NCI-H345 treated with DMSO at 0.1 percent for 48 hours (cell line): ENCODE measurements around the gene AUTS2.
"Not testable (repeated sequence)": the region's sequence is repeated elsewhere in the genome, so short reads cannot be mapped to it uniquely, and the experiment has no call there.

ENCODE experiments used
- DNase-seq: peaks from one replicate; lab custom pipeline; 2025; ENCODE audit not compliant: unreplicated experiment; lab: John Stamatoyannopoulos, UW

Gene AUTS2

DNA sequence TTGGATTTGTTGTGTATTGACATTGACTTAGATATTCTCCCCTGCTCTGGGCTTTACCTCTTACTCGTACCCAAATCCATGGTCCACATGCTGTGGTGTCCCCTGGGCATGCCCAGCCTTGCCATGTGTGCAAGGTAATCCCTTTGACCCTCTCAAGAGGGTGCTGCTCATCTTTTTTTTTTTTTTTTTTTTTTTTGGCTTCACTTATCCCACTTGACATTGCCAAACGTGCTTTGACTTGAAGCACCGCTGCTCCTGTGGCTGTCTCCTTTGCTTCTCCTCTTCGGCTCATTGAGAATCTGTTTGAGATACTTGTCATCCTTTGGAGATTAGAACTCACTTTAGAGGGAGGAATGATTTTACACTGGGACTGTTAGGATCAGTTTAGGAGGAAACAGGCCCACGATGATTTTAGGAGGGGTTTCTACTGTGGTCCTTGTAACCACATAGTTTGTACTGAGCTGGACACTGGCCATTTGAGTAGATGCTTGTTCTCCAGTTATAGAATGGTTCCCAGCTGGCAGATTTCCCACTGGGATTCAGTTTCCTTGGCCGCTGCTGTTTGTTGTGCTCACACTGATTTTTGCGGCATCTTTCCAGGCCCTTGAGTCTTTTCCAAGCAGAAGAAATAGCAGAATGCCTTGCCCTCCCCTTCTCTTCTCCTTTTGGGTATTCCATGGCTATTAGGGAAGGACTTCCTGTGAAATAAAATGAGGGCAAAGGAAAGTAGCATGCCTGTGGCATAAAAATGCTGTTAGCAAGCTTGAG lies 184.8 kb downstream of the AUTS2 start:
- no peak for DNase-seq

DNA sequence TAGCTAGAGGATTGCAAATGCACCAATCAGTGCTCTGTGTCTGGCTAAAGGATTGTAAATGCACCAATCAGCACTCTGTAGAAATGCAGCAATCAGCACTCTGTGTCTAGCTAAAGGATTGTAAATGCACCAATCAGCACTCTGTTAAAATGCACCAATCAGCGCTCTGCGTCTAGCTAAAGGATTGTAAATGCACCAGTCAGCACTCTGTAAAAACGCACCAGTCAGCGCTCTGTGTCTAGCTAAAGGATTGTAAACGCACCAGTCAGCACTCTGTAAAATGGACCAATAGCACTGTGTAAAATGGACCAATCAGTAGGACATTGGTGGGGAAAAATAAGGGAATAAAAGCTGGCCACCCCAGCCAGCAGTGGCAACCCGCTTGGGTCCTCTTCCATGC lies 187.9 kb downstream of the AUTS2 start:
- not testable (repeated sequence) for DNase-seq

DNA sequence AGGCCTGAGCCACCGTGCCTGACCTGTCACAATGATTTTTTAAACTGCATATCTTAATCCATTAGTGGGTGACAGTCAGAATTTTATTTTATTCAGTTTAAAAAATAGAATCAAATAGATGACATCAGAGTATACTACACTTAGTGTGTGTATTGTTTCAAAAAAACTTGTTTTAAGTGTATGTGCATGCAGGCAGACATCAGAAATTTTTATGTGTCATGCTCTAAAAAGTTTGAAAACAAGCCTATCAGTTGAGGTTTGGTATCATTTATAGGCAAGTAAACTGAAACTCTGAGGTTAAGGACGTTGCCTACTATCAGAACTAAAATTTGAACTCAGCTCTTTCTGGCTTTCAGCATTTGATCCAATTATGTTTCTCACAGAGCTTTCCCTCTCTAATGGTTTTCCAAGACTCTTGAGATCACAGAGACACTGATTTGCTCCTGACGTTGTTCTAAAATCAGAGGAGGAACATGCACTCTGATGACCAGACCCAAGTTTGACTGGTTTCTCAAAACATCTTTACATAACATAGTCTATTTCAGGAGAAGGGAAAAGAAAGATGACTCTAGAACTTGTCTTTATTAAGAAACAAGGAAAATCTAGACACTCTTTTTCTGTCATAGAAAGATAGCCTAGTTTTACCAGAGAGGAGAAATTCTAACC lies 188.6 kb downstream of the AUTS2 start:
- no peak for DNase-seq

DNA sequence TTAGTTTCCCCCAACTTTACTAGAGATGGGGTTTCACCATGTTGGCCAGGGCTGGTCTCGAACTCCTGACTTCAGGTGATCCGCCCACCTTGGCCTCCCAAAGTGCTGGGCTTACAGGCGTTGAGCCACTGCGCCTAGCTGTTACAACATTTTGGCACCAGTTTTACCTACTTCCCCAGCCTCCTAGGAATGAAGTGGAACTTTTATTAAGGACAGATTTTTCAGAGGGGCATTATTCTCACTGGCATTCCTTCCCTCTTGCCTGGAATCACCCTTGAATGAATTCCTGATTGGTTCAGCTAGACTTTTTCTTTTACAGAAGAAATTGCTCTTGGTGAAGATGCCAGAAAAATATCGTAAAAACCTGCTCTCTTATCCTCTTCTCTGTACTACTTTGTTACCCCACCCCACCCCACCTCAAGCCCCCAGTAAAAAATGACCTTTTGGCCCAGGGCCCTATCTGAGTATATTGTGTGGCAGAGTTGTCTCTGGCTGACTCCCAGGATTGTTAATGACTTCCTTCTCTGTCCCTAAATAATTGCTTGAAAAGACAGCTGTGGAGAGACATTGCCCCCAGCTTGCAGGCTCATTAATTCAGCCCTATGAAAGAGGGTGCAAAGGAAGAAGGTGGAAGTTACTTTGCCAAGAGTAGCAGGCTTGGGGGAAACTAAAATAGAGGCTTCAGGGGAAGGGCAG lies 189.6 kb downstream of the AUTS2 start:
- no peak for DNase-seq

DNA sequence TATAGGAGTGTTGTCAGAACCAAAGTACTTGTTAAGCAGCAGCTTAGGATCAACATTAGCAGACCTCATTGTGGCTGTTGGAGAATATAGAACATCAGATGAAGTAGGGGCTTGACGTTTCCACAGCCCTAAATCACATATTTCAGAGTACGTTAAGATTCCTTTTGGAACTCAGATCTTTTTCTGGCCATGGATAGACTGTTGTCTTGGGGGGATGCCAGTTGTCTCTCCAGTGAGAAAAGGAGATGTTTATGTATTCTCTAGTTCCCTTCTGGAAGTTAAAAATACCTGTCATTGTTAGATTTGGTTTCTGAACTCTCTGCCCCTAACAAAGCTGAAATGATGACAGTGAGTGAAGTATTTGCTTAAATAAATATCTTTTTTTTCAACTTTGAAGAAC lies 191.3 kb downstream of the AUTS2 start:
- DNase-seq = no peak

DNA sequence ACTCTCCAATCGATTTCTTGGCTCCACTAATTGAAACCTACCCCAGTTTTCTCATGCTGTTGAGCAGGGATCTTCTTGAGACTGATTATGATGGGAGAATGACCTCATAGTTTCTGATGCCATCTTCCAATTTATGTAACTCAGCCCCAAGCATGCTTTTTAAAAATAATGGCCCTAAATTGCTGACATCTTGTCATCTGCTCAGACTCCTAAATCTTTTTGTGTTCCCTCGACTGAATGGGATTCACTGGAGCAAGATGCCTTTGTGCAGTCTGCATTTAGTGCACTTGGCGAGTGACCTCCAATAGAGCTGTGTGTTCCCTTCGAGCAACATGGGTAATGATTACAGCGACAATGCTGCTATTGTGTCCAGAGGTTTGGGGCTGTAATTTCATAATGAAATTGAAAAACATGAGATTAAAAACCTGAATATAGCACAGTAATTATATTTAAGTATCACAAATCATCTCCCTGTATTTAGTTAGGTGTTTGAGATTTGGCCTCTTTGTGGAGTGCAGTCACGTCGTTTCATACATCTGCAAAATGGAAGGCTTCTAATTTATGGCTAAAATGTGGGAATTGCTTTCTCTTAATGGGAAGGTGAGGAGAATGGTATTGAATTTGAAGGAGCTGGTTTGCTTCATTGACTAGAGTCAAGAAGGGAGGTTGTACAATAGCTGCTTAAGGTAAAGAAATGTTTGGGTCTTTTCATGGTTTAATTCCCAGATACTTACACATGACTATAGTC lies 192.9 kb downstream of the AUTS2 start:
- no peak for DNase-seq

DNA sequence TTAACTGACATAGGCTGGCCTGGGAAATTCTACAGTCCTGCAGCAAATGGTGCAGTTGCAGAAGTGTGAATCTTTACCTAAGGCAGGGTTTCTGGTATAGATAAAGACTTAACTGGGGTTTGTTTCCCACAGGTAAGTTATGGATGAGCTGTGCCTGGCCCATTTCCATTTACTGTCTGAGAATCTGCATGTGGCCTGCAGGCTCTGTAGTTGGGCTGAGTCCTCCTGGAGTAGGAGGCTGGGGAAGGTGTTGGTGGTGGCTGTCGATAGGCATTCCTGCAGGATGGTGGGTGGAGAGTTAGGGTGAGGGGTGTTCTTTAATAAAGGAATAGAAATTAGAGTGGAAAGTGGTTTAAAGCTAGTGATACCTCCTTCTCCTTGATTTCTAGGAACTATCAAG lies 193.5 kb downstream of the AUTS2 start:
- DNase-seq = no peak

DNA sequence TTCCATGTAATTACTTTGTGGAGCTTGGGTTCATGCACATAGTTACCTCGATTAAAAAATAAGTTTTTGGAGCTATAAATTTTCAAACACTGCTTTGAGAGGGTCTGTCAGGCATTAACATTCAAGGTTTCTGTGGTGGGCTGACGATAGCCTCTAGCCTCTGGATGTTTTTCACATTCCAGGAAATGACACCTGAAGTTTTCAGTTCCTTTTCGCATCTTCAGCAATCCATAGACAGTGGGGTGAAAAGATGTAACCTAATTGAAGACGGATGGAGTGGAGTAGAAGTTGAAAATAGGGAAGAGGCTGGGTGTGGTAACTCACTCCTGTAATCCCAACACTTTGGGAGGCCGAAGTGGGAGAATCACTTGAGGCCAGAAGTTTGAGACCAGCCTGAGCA lies 197.7 kb downstream of the AUTS2 start:
- no peak for DNase-seq

DNA sequence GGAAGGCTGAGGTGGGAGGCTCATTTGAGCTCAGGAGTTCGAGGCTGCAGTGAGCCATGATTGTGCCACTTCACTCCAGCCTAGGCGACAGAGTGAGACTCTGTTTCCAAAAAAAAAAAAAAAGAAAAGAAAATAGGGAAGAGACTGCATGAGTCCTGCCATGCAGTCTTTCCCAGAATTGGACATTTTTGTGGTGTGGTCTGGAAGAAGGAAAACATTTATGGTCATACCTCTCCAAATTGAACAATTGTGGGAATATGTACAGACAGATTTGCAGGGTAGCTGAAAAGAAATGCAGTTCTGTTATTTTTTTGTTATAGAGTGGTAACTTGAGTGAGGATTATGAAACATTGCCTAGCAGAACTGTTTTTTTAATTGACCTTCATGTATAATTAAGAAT lies 198.1 kb downstream of the AUTS2 start:
- no peak for DNase-seq

DNA sequence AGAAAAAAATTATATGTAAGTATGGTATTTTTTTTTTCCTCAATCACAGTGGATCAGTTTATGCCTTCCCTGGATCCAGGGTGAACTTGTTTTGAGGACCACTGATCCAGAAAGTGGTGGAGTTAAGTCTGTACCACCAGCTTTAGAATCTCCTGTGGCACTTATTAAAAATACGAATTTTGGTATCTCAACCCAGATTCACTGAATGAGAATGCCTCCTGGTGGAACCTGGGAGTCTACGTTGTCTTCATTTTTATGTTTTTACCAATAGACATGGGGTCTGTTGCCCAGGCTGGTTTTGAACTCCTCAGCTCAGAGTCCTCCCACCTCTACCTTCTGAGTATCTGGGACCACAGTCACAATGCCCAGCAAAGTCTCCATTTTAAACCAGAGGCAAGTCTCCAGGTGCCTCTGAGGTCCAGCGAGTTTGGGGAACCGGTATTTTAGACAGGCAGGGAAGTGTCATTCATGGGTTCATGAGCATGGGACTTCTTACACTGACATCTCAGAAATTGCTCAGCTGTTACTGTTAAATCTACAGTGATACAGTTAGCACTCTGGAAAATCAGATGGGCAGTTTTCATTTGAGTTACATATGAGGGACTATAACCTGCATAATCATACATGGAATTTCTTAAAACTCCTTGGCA lies 200.9 kb downstream of the AUTS2 start:
- no peak for DNase-seq

DNA sequence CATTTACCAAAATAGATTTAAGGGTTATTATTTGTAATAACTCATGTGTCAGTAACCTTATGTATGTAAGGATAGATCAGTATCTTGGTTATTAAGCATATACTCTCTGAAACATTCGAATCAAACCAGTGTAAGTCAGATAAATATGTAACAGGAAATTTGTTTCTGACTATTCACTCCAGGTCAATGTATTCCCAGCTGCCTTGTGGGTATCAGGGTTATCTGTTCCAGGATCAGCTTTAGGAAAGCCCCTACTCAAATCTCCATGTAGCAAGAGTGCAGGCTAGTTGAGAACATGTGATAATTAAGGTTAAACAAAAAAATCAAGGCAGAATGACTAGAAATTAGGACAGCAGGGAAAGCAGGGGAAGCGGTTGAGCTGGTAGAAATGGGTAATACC lies 201.7 kb downstream of the AUTS2 start:
- DNase-seq = no peak

DNA sequence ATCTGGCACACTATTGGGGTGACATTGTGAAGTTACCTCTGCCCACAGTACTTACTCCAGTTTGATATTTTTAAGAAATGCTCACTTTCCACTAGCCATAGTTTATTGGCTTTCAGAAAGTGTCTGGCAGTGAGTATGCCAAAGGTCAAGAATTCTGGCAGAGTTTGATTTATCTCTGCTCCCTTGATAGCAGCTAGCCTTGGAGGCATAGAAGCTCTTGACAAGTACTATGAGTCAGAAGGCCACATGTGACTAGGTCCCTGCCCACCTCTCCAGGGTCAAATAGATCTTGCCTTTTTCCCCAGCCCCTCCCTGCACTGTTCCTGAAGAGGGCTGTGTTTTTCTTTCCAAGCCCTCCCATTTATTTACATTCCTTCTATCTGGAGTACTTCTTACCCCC lies 202.2 kb downstream of the AUTS2 start:
- no peak for DNase-seq

DNA sequence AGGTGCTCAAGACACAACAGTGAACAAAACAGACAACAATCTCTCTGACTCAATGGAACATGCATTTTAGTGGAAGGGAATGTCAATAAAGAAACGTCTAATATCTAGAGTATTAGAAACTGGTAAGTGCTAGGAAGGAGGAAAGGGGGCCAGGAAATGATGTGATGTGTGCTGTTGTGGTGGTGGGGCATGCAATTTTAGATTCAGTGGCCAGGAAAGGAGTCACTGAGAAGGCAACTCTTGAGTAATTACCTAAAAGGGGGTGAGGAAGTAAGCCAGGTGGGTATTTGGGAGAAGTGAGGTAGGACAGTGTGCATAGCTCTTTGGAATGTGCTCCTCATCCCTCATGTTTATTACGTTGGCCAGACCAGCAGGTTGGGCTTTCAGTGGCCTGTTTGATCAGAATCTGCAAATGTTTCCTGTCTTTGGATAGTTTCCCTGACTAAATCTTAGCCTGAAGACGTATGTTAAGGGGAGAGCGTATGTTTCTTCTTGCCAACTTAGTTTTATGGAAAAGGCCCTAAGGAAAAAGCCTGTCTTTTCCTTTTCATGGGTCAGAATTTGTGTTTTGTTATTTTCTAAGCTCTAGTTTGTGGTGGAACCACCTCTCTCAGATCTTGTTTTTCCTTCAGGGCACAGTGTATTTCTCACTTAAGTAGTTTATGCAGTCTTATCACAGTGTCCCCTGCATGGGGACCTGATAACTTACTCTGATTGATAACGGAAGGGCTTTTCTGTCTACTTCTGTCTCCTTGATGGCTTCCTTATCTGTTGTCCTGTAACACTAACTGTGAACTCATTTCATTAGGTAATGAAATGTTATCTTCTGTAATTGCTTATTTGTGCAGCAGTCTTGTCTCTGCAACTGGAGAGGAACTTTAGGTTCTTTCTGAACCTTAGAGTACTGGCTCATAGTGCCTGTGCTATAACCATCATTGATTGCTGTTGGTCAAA lies 203.7 kb downstream of the AUTS2 start:
- no peak for DNase-seq

DNA sequence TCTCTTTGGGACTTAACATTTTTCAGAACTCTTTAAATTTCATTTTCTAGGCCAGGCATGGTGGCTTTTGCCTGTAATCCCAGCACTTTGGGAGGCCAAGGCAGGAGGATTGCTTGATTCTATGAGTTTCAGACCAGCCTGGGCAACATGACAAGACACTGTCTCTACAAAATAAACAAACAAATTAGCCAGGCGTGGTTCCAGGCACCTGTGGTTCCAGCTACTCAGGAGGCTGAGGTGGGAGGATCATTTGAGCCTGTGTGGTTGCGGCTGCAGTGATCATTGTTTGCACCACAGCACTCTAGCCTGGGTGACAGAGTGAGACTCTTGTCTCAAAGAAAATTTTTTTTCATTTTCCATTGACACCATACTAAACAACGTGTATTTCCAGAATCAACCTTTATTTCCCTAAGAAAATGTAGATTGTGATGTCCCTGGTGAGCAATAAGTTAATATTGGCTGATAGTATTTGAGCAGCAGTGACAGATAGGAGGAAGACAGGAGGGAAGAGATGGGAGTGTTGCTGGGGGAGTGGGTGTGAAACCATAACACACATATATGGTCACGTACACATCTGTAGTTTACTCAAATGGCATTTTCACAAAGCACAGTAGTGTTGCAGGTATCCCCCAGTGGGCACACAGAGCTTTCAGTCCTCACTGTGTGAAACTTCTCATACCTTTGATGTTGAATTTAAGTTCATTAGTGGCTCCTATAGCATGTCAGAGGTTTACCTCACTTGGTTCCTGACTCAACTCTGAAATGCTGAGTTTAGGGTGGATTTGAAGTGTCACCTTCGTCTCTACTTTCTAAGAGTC lies 205.6 kb downstream of the AUTS2 start:
- DNase-seq = no peak

DNA sequence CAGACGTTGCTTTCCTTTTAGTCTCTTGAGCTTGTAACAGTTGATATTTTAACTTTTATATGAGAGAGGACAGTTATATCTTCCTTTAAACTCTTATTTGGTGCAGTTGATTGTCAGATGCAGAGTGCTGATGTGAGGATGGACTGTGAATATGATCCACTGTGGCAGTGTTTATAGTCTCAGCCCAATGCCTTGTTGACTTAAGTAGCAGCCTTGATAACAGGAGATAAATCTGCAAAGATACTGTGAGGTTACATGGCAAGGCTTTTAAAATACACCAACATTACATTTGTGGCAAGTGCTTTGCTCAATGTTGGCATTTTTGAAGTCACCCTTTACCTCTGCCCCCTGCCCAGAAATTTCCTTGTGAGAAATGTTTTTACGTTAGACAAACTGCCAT lies 206.7 kb downstream of the AUTS2 start:
- DNase-seq = no peak

DNA sequence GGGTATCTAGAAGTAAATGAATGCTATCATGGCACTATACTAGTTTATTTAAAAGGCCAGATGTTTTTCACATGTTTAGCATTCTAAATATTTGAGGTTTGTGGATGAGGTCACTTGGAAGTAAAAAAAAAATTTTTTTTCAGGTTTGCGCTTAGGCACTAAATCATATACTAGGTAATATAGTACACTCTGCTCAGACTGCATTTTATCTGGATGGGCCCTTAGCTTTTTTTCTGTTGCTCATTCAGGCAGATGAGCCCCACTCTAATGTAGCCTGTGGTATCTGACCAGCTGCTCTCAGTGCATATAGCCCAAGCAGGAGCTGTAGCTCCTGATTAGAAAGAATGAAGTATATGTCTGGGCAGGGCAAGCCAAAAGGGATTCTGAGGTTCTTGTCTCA lies 210.1 kb downstream of the AUTS2 start:
- no peak for DNase-seq

DNA sequence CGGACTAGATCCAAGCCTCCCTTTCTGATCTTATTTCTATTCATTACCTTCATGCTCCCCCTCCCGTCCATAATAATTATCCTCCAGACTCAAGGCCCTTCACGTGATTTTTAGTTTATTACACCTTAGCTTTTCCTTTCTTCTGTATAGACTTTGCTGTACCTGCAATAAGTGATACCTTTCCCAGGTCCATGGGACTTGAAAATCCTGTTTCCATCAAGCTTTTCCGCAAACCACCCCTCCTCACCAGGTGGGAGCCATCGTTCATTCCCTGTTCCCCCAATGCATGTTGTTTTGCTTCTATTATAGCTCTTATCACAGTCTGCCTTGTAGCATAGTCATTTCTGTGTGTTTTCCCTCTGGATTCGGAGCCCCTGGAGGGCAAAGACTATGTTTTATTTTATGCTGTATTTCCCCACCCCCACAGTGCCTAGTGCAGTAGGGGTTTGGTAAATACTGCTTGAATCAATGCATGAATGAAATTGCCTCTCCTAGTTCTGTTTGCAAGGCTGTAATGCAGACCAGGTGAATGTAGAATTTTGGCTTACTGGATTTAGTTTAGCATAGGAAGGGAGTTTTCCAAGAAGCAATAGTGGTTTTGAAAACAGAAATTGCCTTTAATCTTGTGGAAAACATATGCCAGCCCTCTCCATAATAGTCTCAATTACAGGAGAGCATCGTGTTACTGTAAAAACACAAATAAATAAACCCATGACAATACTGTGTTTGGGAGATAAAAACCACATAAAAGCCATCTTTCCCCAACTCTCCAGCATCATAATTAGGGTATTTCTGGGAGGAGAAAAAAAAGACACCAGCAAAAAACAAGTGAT lies 213.4 kb downstream of the AUTS2 start:
- no peak for DNase-seq

DNA sequence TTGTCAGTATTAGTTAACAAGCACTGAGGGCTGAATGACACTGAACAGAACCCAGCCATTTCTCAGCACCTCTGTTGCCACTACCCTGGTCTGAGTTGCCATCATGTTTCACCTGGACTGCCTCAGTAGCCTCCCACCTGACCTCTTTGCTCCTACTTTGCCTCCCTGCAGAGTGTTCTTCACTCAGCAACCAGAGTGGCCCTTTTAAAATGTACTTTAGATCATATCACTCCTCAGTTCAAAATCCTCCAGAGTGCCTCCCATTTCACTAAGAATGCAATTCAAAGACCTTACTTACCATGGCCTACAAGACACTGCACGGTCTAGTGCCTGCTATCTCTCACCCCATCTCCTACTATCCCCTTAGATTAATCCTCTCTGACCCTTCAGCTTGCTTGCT lies 214.5 kb downstream of the AUTS2 start:
- no peak for DNase-seq
